ENCODE results near the gene EPGN.
"Not testable (repeated sequence)": the region's sequence is repeated elsewhere in the genome, so short reads cannot be mapped to it uniquely, and the experiment has no call there.

GRCh38 chr4:74340421-74340820 is 32.2 kb downstream of the EPGN start:
- not testable (repeated sequence) for TF ChIP-seq POLR2A, EP300 (IDR thresholded peaks at IDR 0.05)
- TF ChIP-seq, protein P1, sequence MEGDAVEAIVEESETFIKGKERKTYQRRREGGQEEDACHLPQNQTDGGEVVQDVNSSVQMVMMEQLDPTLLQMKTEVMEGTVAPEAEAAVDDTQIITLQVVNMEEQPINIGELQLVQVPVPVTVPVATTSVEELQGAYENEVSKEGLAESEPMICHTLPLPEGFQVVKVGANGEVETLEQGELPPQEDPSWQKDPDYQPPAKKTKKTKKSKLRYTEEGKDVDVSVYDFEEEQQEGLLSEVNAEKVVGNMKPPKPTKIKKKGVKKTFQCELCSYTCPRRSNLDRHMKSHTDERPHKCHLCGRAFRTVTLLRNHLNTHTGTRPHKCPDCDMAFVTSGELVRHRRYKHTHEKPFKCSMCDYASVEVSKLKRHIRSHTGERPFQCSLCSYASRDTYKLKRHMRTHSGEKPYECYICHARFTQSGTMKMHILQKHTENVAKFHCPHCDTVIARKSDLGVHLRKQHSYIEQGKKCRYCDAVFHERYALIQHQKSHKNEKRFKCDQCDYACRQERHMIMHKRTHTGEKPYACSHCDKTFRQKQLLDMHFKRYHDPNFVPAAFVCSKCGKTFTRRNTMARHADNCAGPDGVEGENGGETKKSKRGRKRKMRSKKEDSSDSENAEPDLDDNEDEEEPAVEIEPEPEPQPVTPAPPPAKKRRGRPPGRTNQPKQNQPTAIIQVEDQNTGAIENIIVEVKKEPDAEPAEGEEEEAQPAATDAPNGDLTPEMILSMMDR (IDR thresholded peaks at IDR 0.05) = not testable (repeated sequence)
